ENCODE results near the gene ZBTB9. TPM values are rescaled to one million over a fixed set of nuclear protein-coding genes. Genes with fewer than 3 reads are reported as not detected.

The ZBTB9 gene
- total and polyA plus RNA-seq, 8 donors: 0.45 to 7.8 (median 2.6) TPM; not detected in 1

DNA sequence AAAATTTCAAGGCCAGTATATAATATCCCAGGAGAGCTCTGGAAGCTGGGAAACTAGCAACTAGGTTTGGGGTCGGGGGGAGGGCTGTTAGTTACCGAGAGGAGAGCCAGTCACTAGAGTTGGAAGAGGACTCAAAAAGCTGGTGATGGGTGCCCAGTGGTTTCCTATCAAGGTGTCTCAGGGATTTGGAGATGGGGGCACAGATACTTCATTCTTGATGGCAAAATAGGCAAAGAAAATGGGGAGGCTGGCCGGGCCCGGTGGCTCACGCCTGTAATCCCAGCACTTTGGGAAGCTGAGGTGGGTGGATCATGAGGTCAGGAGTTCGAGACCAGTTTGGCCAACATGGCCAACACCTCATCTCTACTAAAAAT, 42.8 kb upstream of the ZBTB9 start:
- H3K27ac ChIP-seq: peak overlapping the region; percentile 95 to 99 (median 99)
- intact Hi-C loops (cut with DNase I; ENCODE audit: low total_unique reads): no loop called here

GRCh38 chr6:33412140-33413009, 42.0 kb upstream of the ZBTB9 start:
- no peaks in the 10 kb centered on the region for H3K9me3 ChIP-seq
- peak overlapping the region; percentile 29 to 99 (median 99) for H3K27ac ChIP-seq
- TF ChIP-seq EP300 (IDR thresholded peaks at IDR 0.05) (no peak), CTCF (IDR thresholded peaks at IDR 0.05) (no peak), POLR2A (IDR thresholded peaks at IDR 0.05) (no peak), POLR2AphosphoS5 (IDR thresholded peaks at IDR 0.05) (no peak)
- H3K4me1 ChIP-seq: peaks cover 29 to 71% (median 59%) of the 10 kb centered on the region in 4 donors
- no peaks in the 10 kb centered on the region for H3K27me3 ChIP-seq
- WGBS, 5 donors: 77 to 91% (median 87%) methylated on average over 7 to 10 of the region's 10 CpGs
- DNase-seq: no peak
- intact Hi-C loops (cut with DNase I; ENCODE audit: low total_unique reads): no loop called here
- H3K4me3 ChIP-seq: peak overlapping the region in 3 of 4 donors; percentile 94 to 100 (median 98)
- H3K36me3 ChIP-seq: peaks cover 32 to 46% (median 44%) of the 10 kb centered on the region in 4 donors

More for the DNA sequence above, 42.8 kb upstream of the ZBTB9 start:
- no peak for TF ChIP-seq CTCF (IDR thresholded peaks at IDR 0.05)
- peaks cover 21 to 63% (median 52%) of the 10 kb centered on the region in 4 donors for H3K4me1 ChIP-seq
- peak overlapping the region; percentile 94 to 100 (median 98) for H3K4me3 ChIP-seq
- no peaks in the 10 kb centered on the region for H3K9me3 ChIP-seq
- no peaks in the 10 kb centered on the region for H3K27me3 ChIP-seq
- DNase-seq: no peak
- H3K36me3 ChIP-seq: peaks cover 32 to 45% (median 44%) of the 10 kb centered on the region in 4 donors
- 43 to 56% (median 49%) methylated on average over 6 of the region's 6 CpGs for WGBS, 5 donors

DNA sequence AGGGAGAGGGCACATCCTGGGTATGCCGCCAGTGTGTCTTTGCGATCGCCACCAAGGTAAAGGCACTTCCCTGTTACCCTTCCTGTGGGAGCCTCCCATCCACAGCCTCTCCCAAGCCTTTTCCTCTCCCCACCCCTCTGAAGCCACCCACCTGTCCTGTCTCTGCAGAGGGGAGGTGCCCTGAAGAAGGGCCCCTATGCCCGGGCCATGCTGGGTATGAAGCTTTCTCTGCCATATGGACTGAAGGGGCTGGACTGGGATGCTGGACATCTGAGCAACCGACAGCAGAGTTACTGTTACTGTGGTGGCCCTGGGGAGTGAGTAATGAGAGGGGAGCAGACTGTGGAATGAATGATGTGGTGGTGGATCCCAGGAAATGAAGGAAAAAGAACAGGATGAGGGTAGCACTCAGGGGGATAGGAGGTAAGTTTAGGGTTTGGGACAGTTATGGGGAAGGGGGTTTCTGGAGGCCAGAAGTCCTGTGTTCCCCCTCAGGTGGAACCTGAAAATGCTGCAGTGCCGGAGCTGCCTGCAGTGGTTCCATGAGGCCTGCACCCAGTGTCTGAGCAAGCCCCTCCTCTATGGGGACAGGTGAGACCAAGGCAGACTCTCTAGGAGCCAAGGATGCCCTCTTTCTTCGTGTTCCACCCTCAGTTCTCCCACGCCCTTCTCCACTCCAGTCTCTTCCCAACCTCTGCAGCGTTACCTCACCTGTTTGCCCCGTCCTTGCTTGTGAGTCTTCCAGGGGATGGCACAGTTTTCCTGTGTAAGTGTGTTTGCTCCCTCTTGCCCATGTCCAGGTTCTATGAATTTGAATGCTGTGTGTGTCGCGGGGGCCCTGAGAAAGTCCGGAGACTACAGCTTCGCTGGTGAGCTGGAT, 40.9 kb upstream of the ZBTB9 start:
- Histone ChIP-seq H3K27ac (peak overlapping the region in 2 of 5 donors; percentile 13 to 99), H3K9me3 (no peaks in the 10 kb centered on the region), H3K27me3 (no peaks in the 10 kb centered on the region), H3K4me1 (peaks cover 34 to 76% (median 64%) of the 10 kb centered on the region in 4 donors), H3K4me3 (no peak overlapping the region), H3K36me3 (peaks cover 32 to 46% (median 44%) of the 10 kb centered on the region in 4 donors)
- DNase-seq: no peak
- intact Hi-C loops (cut with DNase I; ENCODE audit: low total_unique reads): no loop called here
- TF ChIP-seq EP300 (IDR thresholded peaks at IDR 0.05): no peak
- no peak for TF ChIP-seq POLR2AphosphoS5 (IDR thresholded peaks at IDR 0.05)
- TF ChIP-seq POLR2A (IDR thresholded peaks at IDR 0.05): no peak
- TF ChIP-seq CTCF (IDR thresholded peaks at IDR 0.05): no peak
- WGBS, 5 donors: 76 to 88% (median 80%) methylated on average over 14 of the region's 14 CpGs

- Histone ChIP-seq H3K27me3 (no peaks in the 10 kb centered on the region), H3K4me3 (no peak overlapping the region), H3K36me3 (peaks cover 32 to 46% (median 44%) of the 10 kb centered on the region in 4 donors), H3K4me1 (peaks cover 45 to 81% (median 72%) of the 10 kb centered on the region in 4 donors), H3K27ac (peak overlapping the region in 2 of 5 donors; percentile 38 to 92), H3K9me3 (no peaks in the 10 kb centered on the region)
- TF ChIP-seq POLR2A (IDR thresholded peaks at IDR 0.05): no peak
- TF ChIP-seq POLR2AphosphoS5 (IDR thresholded peaks at IDR 0.05): no peak
- TF ChIP-seq CTCF (IDR thresholded peaks at IDR 0.05): no peak
- TF ChIP-seq EP300 (IDR thresholded peaks at IDR 0.05): no peak
- intact Hi-C loops (cut with DNase I; ENCODE audit: low total_unique reads): no loop called here
- 67 to 72% (median 70%) methylated on average over 12 of the region's 12 CpGs for WGBS, 5 donors
- DNase-seq: no peak
Observed at GRCh38 chr6:33414592-33415271, 39.6 kb upstream of the ZBTB9 start.
